Esophagus (tissue), 2 donors: ENCODE data around the gene TSHZ1. TPM values are rescaled to one million over a fixed set of nuclear protein-coding genes. Genes with fewer than 3 reads are reported as not detected.

Experiments used
- H3K27ac ChIP-seq, 2 donors: one replicate each; pipeline ENCODE4 v1.5.1; 2013; ENCODE audit warnings: low read depth in 2 of 2, mild to moderate bottlenecking in 2 of 2, inconsistent platforms in 1 of 2, low read length in 1 of 2, moderate library complexity in 1 of 2
- H3K27me3 ChIP-seq, 2 donors: one replicate each; pipeline ENCODE4 v1.6.1; 2013; ENCODE audit warnings: low read length in 2 of 2, control low read depth in 1 of 2, mild to moderate bottlenecking in 1 of 2; ENCODE audit not compliant: insufficient read depth in 2 of 2, control insufficient read depth in 1 of 2
- H3K36me3 ChIP-seq, 2 donors: one replicate each; pipeline ENCODE4 v1.6.1; 2013; ENCODE audit warnings: low read length in 1 of 2; ENCODE audit not compliant: control insufficient read depth in 2 of 2, insufficient read depth in 2 of 2
- H3K4me1 ChIP-seq, 2 donors: one replicate each; pipeline ENCODE4 v1.6.1; 2013; ENCODE audit warnings: low read length in 1 of 2; ENCODE audit not compliant: control insufficient read depth in 2 of 2, insufficient read depth in 2 of 2
- H3K4me3 ChIP-seq, 2 donors: one replicate each; pipeline ENCODE4 v1.5.1; 2013; ENCODE audit warnings: low read length in 2 of 2, mild to moderate bottlenecking in 2 of 2, low read depth in 1 of 2, moderate library complexity in 1 of 2
- H3K9me3 ChIP-seq, 2 donors: one replicate each; pipeline ENCODE4 v1.6.1; 2013; ENCODE audit warnings: mild to moderate bottlenecking in 2 of 2, low read depth in 1 of 2, low read length in 1 of 2, moderate library complexity in 1 of 2; ENCODE audit not compliant: control insufficient read depth in 2 of 2, insufficient read depth in 1 of 2
- WGBS, 2 donors: extraction: QIAGEN DNeasy Blood & Tissue Kit; methylation state at CpG; one replicate each; pipeline ENCODE4 v1.1.7; 2013; 5-methylcytosine and 5-hydroxymethylcytosine counted together
- polyA plus RNA-seq, 2 donors: library from polyadenylated mRNA; stranded (reverse); fragments of 200-250 nt; gene quantifications; one replicate each; pipeline ENCODE4 v1.2.3, GENCODE V29; 2013
- donor health status: healthy with polysubstance abuse.
- donor health status: Bipolar disorder and iron deficiency.

The TSHZ1 gene
- polyA plus RNA-seq, 2 donors, result 4.7 to 6.7 TPM

- peak overlapping the region; percentile 18 to 99 for H3K4me3 ChIP-seq
- H3K4me1 ChIP-seq, result peaks cover 4 to 13% of the 10 kb centered on the region in 2 donors
- H3K27ac ChIP-seq, result peak overlapping the region; percentile 62 to 79
- H3K27me3 ChIP-seq, result no peaks in the 10 kb centered on the region
- 57 to 58% methylated on average over 14 of the region's 14 CpGs for WGBS, 2 donors
- no peaks in the 10 kb centered on the region for H3K9me3 ChIP-seq
- peaks cover 0 to 3% of the 10 kb centered on the region in 2 donors for H3K36me3 ChIP-seq
Observed at GRCh38 chr18:75206452-75207309, 3.9 kb upstream of the TSHZ1 start.

GRCh38 chr18:75207310-75208154 is 3.1 kb upstream of the TSHZ1 start:
- peak overlapping the region; percentile 82 to 99 for H3K4me3 ChIP-seq
- peak overlapping the region; percentile 90 to 99 for H3K27ac ChIP-seq
- no peaks in the 10 kb centered on the region for H3K36me3 ChIP-seq
- no peaks in the 10 kb centered on the region for H3K9me3 ChIP-seq
- H3K4me1 ChIP-seq, result peaks cover 4 to 13% of the 10 kb centered on the region in 2 donors
- 8 to 9% methylated on average over 26 of the region's 26 CpGs for WGBS, 2 donors
- H3K27me3 ChIP-seq, result no peaks in the 10 kb centered on the region

- peaks cover 4 to 13% of the 10 kb centered on the region in 2 donors for H3K4me1 ChIP-seq
- H3K4me3 ChIP-seq, result peak overlapping the region; percentile 82 to 99
- no peaks in the 10 kb centered on the region for H3K27me3 ChIP-seq
- 0% methylated on average over 61 to 65 of the region's 65 CpGs for WGBS, 2 donors
- peak overlapping the region; percentile 90 to 99 for H3K27ac ChIP-seq
- no peaks in the 10 kb centered on the region for H3K9me3 ChIP-seq
- no peaks in the 10 kb centered on the region for H3K36me3 ChIP-seq
Observed at GRCh38 chr18:75208155-75208835, 2.3 kb upstream of the TSHZ1 start.

GRCh38 chr18:75208836-75209128 is 1.8 kb upstream of the TSHZ1 start:
- no peaks in the 10 kb centered on the region for H3K9me3 ChIP-seq
- H3K36me3 ChIP-seq, result no peaks in the 10 kb centered on the region
- H3K4me1 ChIP-seq, result peaks cover 3 to 13% of the 10 kb centered on the region in 2 donors
- peak overlapping the region; percentile 82 to 99 for H3K4me3 ChIP-seq
- peak overlapping the region; percentile 90 to 99 for H3K27ac ChIP-seq
- H3K27me3 ChIP-seq, result no peaks in the 10 kb centered on the region
- 0% methylated on average over 29 to 34 of the region's 34 CpGs for WGBS, 2 donors

GRCh38 chr18:75209129-75209950 is 1.3 kb upstream of the TSHZ1 start, which contains the start of gene PTGR3:
Gene PTGR3, minus strand, starts transcription at chr18:75209139. Its CDS starts 81 bp downstream, at chr18:75209058.
- no peaks in the 10 kb centered on the region for H3K9me3 ChIP-seq
- WGBS, 2 donors, result 0% methylated on average over 65 to 88 of the region's 88 CpGs
- H3K4me1 ChIP-seq, result peaks cover 0 to 8% of the 10 kb centered on the region in 2 donors
- H3K4me3 ChIP-seq, result peak within 1 kb of the TSS; percentile 82 to 99
- peak within 1 kb of the TSS; percentile 90 to 99 for H3K27ac ChIP-seq
- no peaks in the 10 kb centered on the region for H3K36me3 ChIP-seq
- no peaks in the 10 kb centered on the region for H3K27me3 ChIP-seq

GRCh38 chr18:75209951-75210258 is 692 bp upstream of the TSHZ1 start:
- Histone ChIP-seq H3K4me1 (peaks cover 0 to 7% of the 10 kb centered on the region in 2 donors), H3K9me3 (no peaks in the 10 kb centered on the region), H3K27ac (peak overlapping the region; percentile 90 to 99), H3K27me3 (no peaks in the 10 kb centered on the region), H3K4me3 (peak overlapping the region; percentile 82 to 99), H3K36me3 (no peaks in the 10 kb centered on the region)
- WGBS, 2 donors, result 0 to 1% methylated on average over 8 of the region's 8 CpGs

GRCh38 chr18:75211002-75211621 is 515 bp downstream of the TSHZ1 start:
- peaks cover 0 to 5% of the 10 kb centered on the region in 2 donors for H3K4me1 ChIP-seq
- WGBS, 2 donors, result 0% methylated on average over 28 to 64 of the region's 64 CpGs
- H3K36me3 ChIP-seq, result no peaks in the 10 kb centered on the region
- no peaks in the 10 kb centered on the region for H3K9me3 ChIP-seq
- peak overlapping the region; percentile 91 to 99 for H3K4me3 ChIP-seq
- H3K27ac ChIP-seq, result peak overlapping the region; percentile 92 to 93
- H3K27me3 ChIP-seq, result no peaks in the 10 kb centered on the region

- peaks cover 1 to 6% of the 10 kb centered on the region in 2 donors for H3K4me1 ChIP-seq
- H3K27ac ChIP-seq, result peak overlapping the region; percentile 78 to 92
- peak overlapping the region; percentile 84 to 99 for H3K4me3 ChIP-seq
Observed at GRCh38 chr18:75211626-75211952, 992 bp downstream of the TSHZ1 start.

More at GRCh38 chr18:75211626-75211952, 992 bp downstream of the TSHZ1 start:
- Histone ChIP-seq H3K9me3 (no peaks in the 10 kb centered on the region), H3K27me3 (no peaks in the 10 kb centered on the region), H3K36me3 (no peaks in the 10 kb centered on the region)
- 0 to 1% methylated on average over 32 to 66 of the region's 66 CpGs for WGBS, 2 donors
